ENCODE results near the gene PLCB4. TPM values are rescaled to one million over a fixed set of nuclear protein-coding genes. Genes with fewer than 3 reads are reported as not detected.

Gene PLCB4
- total and polyA plus RNA-seq, 2 experiments from 2014 or later = 6.5 to 16.1 TPM

DNA sequence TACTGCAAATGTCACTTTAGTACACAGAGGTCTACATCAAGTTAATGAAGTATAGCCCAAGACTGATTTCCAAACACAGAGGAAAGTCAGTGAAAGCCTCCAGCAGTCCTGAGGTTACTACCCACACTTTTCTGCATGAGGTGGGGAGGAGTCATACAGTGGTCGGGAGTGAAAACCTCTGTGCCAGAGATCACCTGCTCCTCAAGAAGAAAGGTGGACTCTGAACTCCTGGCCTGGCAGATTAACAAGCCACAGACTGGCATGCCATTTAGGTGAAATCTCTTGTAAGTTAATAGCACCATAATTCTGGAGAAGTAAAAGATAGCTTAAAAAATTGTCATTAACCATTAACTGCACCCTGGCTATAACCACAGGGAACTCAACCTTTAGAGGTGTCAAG is 320.5 kb downstream of the PLCB4 start:
- no peaks in the 10 kb centered on the region for H3K79me2 ChIP-seq (replicated peaks; ENCODE audit: insufficient read depth)
- H2AFZ ChIP-seq = no peak overlapping the region
- no peak overlapping the region for H3K27ac Mint-ChIP-seq
- no peak overlapping the region for H3K4me2 ChIP-seq
- peaks cover 29% of the 10 kb centered on the region for H3K36me3 Mint-ChIP-seq (ENCODE audit: low read depth)
- peaks cover 25% of the 10 kb centered on the region for H3K9me3 Mint-ChIP-seq
- H4K20me1 ChIP-seq (replicated peaks; ENCODE audit: insufficient read depth) = no peaks in the 10 kb centered on the region
- no peaks in the 10 kb centered on the region for H3K27me3 Mint-ChIP-seq (ENCODE audit: insufficient read depth, low read depth, poor library complexity)
- no peak overlapping the region for H3K4me3 ChIP-seq
- no peaks in the 10 kb centered on the region for H3F3A ChIP-seq (replicated peaks; ENCODE audit: low read depth)
- no peak overlapping the region for H3K27ac ChIP-seq (ENCODE audit: low read depth)
- no peaks in the 10 kb centered on the region for H3K4me1 ChIP-seq (ENCODE audit: insufficient read depth)
- no peak for DNase-seq (ENCODE audit: low spot score)
- TF ChIP-seq, protein P1, sequence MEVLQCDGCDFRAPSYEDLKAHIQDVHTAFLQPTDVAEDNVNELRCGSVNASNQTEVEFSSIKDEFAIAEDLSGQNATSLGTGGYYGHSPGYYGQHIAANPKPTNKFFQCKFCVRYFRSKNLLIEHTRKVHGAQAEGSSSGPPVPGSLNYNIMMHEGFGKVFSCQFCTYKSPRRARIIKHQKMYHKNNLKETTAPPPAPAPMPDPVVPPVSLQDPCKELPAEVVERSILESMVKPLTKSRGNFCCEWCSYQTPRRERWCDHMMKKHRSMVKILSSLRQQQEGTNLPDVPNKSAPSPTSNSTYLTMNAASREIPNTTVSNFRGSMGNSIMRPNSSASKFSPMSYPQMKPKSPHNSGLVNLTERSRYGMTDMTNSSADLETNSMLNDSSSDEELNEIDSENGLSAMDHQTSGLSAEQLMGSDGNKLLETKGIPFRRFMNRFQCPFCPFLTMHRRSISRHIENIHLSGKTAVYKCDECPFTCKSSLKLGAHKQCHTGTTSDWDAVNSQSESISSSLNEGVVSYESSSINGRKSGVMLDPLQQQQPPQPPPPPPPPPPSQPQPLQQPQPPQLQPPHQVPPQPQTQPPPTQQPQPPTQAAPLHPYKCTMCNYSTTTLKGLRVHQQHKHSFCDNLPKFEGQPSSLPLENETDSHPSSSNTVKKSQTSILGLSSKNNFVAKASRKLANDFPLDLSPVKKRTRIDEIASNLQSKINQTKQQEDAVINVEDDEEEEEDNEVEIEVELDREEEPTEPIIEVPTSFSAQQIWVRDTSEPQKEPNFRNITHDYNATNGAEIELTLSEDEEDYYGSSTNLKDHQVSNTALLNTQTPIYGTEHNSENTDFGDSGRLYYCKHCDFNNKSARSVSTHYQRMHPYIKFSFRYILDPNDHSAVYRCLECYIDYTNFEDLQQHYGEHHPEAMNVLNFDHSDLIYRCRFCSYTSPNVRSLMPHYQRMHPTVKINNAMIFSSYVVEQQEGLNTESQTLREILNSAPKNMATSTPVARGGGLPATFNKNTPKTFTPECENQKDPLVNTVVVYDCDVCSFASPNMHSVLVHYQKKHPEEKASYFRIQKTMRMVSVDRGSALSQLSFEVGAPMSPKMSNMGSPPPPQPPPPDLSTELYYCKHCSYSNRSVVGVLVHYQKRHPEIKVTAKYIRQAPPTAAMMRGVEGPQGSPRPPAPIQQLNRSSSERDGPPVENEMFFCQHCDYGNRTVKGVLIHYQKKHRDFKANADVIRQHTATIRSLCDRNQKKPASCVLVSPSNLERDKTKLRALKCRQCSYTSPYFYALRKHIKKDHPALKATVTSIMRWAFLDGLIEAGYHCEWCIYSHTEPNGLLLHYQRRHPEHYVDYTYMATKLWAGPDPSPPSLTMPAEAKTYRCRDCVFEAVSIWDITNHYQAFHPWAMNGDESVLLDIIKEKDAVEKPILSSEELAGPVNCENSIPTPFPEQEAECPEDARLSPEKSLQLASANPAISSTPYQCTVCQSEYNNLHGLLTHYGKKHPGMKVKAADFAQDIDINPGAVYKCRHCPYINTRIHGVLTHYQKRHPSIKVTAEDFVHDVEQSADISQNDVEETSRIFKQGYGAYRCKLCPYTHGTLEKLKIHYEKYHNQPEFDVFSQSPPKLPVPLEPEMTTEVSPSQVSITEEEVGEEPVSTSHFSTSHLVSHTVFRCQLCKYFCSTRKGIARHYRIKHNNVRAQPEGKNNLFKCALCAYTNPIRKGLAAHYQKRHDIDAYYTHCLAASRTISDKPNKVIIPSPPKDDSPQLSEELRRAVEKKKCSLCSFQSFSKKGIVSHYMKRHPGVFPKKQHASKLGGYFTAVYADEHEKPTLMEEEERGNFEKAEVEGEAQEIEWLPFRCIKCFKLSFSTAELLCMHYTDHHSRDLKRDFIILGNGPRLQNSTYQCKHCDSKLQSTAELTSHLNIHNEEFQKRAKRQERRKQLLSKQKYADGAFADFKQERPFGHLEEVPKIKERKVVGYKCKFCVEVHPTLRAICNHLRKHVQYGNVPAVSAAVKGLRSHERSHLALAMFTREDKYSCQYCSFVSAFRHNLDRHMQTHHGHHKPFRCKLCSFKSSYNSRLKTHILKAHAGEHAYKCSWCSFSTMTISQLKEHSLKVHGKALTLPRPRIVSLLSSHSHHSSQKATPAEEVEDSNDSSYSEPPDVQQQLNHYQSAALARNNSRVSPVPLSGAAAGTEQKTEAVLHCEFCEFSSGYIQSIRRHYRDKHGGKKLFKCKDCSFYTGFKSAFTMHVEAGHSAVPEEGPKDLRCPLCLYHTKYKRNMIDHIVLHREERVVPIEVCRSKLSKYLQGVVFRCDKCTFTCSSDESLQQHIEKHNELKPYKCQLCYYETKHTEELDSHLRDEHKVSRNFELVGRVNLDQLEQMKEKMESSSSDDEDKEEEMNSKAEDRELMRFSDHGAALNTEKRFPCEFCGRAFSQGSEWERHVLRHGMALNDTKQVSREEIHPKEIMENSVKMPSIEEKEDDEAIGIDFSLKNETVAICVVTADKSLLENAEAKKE (CRISPR knock-in tag; IDR thresholded peaks at IDR 0.05) = no peak
- TF ChIP-seq, protein P2, sequence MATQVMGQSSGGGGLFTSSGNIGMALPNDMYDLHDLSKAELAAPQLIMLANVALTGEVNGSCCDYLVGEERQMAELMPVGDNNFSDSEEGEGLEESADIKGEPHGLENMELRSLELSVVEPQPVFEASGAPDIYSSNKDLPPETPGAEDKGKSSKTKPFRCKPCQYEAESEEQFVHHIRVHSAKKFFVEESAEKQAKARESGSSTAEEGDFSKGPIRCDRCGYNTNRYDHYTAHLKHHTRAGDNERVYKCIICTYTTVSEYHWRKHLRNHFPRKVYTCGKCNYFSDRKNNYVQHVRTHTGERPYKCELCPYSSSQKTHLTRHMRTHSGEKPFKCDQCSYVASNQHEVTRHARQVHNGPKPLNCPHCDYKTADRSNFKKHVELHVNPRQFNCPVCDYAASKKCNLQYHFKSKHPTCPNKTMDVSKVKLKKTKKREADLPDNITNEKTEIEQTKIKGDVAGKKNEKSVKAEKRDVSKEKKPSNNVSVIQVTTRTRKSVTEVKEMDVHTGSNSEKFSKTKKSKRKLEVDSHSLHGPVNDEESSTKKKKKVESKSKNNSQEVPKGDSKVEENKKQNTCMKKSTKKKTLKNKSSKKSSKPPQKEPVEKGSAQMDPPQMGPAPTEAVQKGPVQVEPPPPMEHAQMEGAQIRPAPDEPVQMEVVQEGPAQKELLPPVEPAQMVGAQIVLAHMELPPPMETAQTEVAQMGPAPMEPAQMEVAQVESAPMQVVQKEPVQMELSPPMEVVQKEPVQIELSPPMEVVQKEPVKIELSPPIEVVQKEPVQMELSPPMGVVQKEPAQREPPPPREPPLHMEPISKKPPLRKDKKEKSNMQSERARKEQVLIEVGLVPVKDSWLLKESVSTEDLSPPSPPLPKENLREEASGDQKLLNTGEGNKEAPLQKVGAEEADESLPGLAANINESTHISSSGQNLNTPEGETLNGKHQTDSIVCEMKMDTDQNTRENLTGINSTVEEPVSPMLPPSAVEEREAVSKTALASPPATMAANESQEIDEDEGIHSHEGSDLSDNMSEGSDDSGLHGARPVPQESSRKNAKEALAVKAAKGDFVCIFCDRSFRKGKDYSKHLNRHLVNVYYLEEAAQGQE (IDR thresholded peaks at IDR 0.05; ENCODE audit: unreplicated experiment) = no peak
- TF ChIP-seq EZH2 (IDR thresholded peaks at IDR 0.05; ENCODE audit: low read depth, unreplicated experiment) (no peak), NANOG (IDR thresholded peaks at IDR 0.05; ENCODE audit: borderline replicate concordance) (no peak), EZH2phosphoT487 (IDR thresholded peaks at IDR 0.05; ENCODE audit: unreplicated experiment) (no peak), STAT1 (IDR thresholded peaks at IDR 0.05; ENCODE audit: unreplicated experiment) (no peak), ZNF114 (CRISPR knock-in tag; IDR thresholded peaks at IDR 0.05) (no peak), CREB1 (CRISPR knock-in tag; IDR thresholded peaks at IDR 0.05; ENCODE audit: low read depth) (no peak), JUNB (IDR thresholded peaks at IDR 0.05; ENCODE audit: unreplicated experiment) (no peak), ZNF331 (CRISPR knock-in tag; IDR thresholded peaks at IDR 0.05; ENCODE audit: low read depth) (no peak)
- TF ChIP-seq, protein P3, sequence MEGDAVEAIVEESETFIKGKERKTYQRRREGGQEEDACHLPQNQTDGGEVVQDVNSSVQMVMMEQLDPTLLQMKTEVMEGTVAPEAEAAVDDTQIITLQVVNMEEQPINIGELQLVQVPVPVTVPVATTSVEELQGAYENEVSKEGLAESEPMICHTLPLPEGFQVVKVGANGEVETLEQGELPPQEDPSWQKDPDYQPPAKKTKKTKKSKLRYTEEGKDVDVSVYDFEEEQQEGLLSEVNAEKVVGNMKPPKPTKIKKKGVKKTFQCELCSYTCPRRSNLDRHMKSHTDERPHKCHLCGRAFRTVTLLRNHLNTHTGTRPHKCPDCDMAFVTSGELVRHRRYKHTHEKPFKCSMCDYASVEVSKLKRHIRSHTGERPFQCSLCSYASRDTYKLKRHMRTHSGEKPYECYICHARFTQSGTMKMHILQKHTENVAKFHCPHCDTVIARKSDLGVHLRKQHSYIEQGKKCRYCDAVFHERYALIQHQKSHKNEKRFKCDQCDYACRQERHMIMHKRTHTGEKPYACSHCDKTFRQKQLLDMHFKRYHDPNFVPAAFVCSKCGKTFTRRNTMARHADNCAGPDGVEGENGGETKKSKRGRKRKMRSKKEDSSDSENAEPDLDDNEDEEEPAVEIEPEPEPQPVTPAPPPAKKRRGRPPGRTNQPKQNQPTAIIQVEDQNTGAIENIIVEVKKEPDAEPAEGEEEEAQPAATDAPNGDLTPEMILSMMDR (conservative IDR thresholded peaks at IDR 0.05; ENCODE audit: low read depth in 2 of 2) = no peak
- TF ChIP-seq, protein P4, sequence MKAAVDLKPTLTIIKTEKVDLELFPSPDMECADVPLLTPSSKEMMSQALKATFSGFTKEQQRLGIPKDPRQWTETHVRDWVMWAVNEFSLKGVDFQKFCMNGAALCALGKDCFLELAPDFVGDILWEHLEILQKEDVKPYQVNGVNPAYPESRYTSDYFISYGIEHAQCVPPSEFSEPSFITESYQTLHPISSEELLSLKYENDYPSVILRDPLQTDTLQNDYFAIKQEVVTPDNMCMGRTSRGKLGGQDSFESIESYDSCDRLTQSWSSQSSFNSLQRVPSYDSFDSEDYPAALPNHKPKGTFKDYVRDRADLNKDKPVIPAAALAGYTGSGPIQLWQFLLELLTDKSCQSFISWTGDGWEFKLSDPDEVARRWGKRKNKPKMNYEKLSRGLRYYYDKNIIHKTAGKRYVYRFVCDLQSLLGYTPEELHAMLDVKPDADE (IDR thresholded peaks at IDR 0.05) = no peak
- peaks cover 8% of the 10 kb centered on the region for H3K36me3 ChIP-seq (ENCODE audit: insufficient read depth)
- peaks cover 15% of the 10 kb centered on the region; the same call in 2 of the 3 replicates for H3K4me1 Mint-ChIP-seq
- no peak for ATAC-seq
- H3K27me3 ChIP-seq (ENCODE audit: insufficient read depth) = no peaks in the 10 kb centered on the region
- H3K9me2 ChIP-seq (ENCODE audit: insufficient read depth) = no peaks in the 10 kb centered on the region; the same call in 1 of the 2 replicates
- H3K4me3 Mint-ChIP-seq = no peak overlapping the region

All from GM23338 (cell line).